H1 (cell line): Measurements from ENCODE around the gene NANOS3. TPM values are rescaled to one million over a fixed set of nuclear protein-coding genes. Genes with fewer than 3 reads are reported as not detected.

ENCODE experiments used
- CHD7 ChIP-seq: fragments of 300-600 bp; sonication (generic); IDR thresholded peaks from 2 replicates; pipeline ENCODE4 v1.7.1; 2012; ENCODE audit warnings: low read length, moderate library complexity, mild to moderate bottlenecking, inconsistent platforms; ENCODE audit not compliant: insufficient replicate concordance
- CREB1 ChIP-seq: IDR thresholded peaks from 2 replicates; pipeline ENCODE4 v1.6.1; 2012; ENCODE audit warnings: inconsistent platforms
- EGR1 ChIP-seq: IDR thresholded peaks from 2 replicates; pipeline ENCODE4 v1.6.1; 2011; ENCODE audit warnings: low read depth, low read length, borderline replicate concordance
- EZH2 ChIP-seq: fragments of 200-600 bp; sonication (generic); IDR thresholded peaks from 2 replicates; pipeline ENCODE4 v1.7.1; 2012; ENCODE audit warnings: low read depth, mild to moderate bottlenecking, moderate library complexity, low read length, inconsistent platforms; ENCODE audit not compliant: severe bottlenecking
- HDAC2 ChIP-seq, 2 experiments: fragments of 300-600 bp in 1 of 2; sonication (generic) in 1 of 2; IDR thresholded peaks; 2 replicates each; pipeline ENCODE4 v1.6.1; 2011 to 2012; ENCODE audit warnings: low read depth in 2 of 2, low read length in 2 of 2, mild to moderate bottlenecking in 2 of 2, moderate library complexity in 2 of 2, borderline replicate concordance in 1 of 2, inconsistent platforms in 1 of 2
- KDM4A ChIP-seq: IDR thresholded peaks from one replicate; pipeline ENCODE4 v1.7.1; 2012; ENCODE audit warnings: low read depth, mild to moderate bottlenecking, moderate library complexity, low read length, inconsistent platforms; ENCODE audit not compliant: severe bottlenecking
- SIN3A ChIP-seq, 2 experiments: IDR thresholded peaks in 1 of 2; conservative IDR thresholded peaks in 1 of 2; 2 replicates each; pipeline ENCODE4 v1.6.1; 2011 to 2012; ENCODE audit warnings: low read length in 2 of 2, improper control_type of control experiment in 1 of 2, low read depth in 1 of 2, mild to moderate bottlenecking in 1 of 2
- SUZ12 ChIP-seq: fragments of 200-600 bp; sonication (generic); IDR thresholded peaks from 2 replicates; pipeline ENCODE4 v1.6.1; 2012; ENCODE audit warnings: mild to moderate bottlenecking, inconsistent platforms, low read length, moderate library complexity, mixed read lengths
- polyA plus RNA-seq, 7 experiments: library from polyadenylated mRNA; depleted of rRNA in 3 of 7; stranded (reverse) in 5 of 7; unstranded in 2 of 7; fragments of >200 nt in 5 of 7; fragments of 200-250 nt in 2 of 7; gene quantifications; 1 replicate in 5 of 7; 2 replicates in 1 of 7; 4 replicates in 1 of 7; pipeline versions ENCODE4 v1.2.1 to v1.2.3, GENCODE V29; 2011 to 2013; ENCODE audit warnings: missing spikeins in 2 of 7, mixed read lengths in 2 of 7
- total RNA-seq: library from RNA; stranded (reverse); fragmentation: NEBNext Ultra II Directional; extraction: Animal tissue kit (Norgen Biotek cat#: 25700); gene quantifications from 2 replicates; pipeline ENCODE4 v1.2.1, GENCODE V29; 2021

The NANOS3 gene
- total and polyA plus RNA-seq, 2 of the 8 experiments (the other 6 are each of a cell fraction or from before 2014, with no cell fraction given): 0.62 TPM; not detected in 1

- no peak for TF ChIP-seq CHD7
- TF ChIP-seq SIN3A (conservative IDR thresholded peaks at IDR 0.05 in 1 of 2, IDR thresholded peaks at IDR 0.05 in 1 of 2; ENCODE audit: low read depth in 1 of 2, low read length in 2 of 2): 0 out of 4 replicates have a peak, but pooled peaks of 1 of the 2 experiments have one; percentile 34
- no peak for TF ChIP-seq HDAC2 (IDR thresholded peaks at IDR 0.05; ENCODE audit: borderline replicate concordance in 1 of 2, low read depth in 2 of 2, low read length in 2 of 2)
- TF ChIP-seq SUZ12: peak; percentile 76
- TF ChIP-seq KDM4A: peak; percentile 32
- TF ChIP-seq EZH2: peak; percentile 74
- TF ChIP-seq CREB1: no peak
- no peak for TF ChIP-seq EGR1
Measured at GRCh38 chr19:13865571-13866462, 11.1 kb upstream of the NANOS3 start (continued).
